ENCODE measurements around the gene RGL3. TPM values are rescaled to one million over a fixed set of nuclear protein-coding genes. Genes with fewer than 3 reads are reported as not detected.
"Not testable (repeated sequence)": the region's sequence is repeated elsewhere in the genome, so short reads cannot be mapped to it uniquely, and the experiment has no call there.

RGL3 gene
- total RNA-seq, 2 experiments from 2014 or later = not detected

- no peak overlapping the region for H3K4me3 Mint-ChIP-seq
- H3K4me1 Mint-ChIP-seq = peaks cover 34% of the 10 kb centered on the region
- H3K27me3 Mint-ChIP-seq = peaks cover 44% of the 10 kb centered on the region
- ChIA-PET CTCF (interaction anchor here (0.9 to 1.8 kb wide), 3 partner anchors 41 to 59 kb away, joined by 3 to 4 read pairs (median 3); no protein-coding TSS in a partner anchor), POLR2A (interaction anchor here (0.7 to 2.3 kb wide), 2 partner anchors 43 to 105 kb away, joined by 3 to 7 read pairs; partner anchors contain the start of gene ECSIT)
- no peak for DNase-seq
- no peaks in the 10 kb centered on the region for H3K9me3 Mint-ChIP-seq
- H3K27ac Mint-ChIP-seq = no peak overlapping the region
- no peaks in the 10 kb centered on the region for H3K36me3 Mint-ChIP-seq (ENCODE audit: low read depth)
Measured at GRCh38 chr19:11423791-11424181, 4.7 kb upstream of the RGL3 start.

GRCh38 chr19:11423164-11423790 lies 4.2 kb upstream of the RGL3 start:
- no peak overlapping the region for H3K27ac Mint-ChIP-seq
- ChIA-PET POLR2A (interaction anchor here (0.7 to 2.3 kb wide), 4 partner anchors 12 to 105 kb away, joined by 3 to 7 read pairs (median 4); partner anchors contain the start of genes ECSIT, ODAD3 and PRKCSH), CTCF (interaction anchor here (0.6 to 1.8 kb wide), 5 partner anchors 12 to 209 kb away, joined by 3 to 4 read pairs (median 4); partner anchors contain the start of genes ODAD3 and PRKCSH)
- H3K4me1 Mint-ChIP-seq = peaks cover 34% of the 10 kb centered on the region
- H3K27me3 Mint-ChIP-seq = peaks cover 49% of the 10 kb centered on the region
- no peak overlapping the region for H3K4me3 Mint-ChIP-seq
- no peaks in the 10 kb centered on the region for H3K9me3 Mint-ChIP-seq
- no peak for DNase-seq
- H3K36me3 Mint-ChIP-seq (ENCODE audit: low read depth) = no peaks in the 10 kb centered on the region

- Mint-ChIP-seq H3K4me1 (peaks cover 34% of the 10 kb centered on the region), H3K36me3 (ENCODE audit: low read depth) (no peaks in the 10 kb centered on the region), H3K4me3 (peak overlapping the region; percentile 58), H3K27me3 (peaks cover 56% of the 10 kb centered on the region), H3K27ac (no peak overlapping the region), H3K9me3 (no peaks in the 10 kb centered on the region)
- CTCF ChIA-PET = interaction anchor here (0.6 to 1.8 kb wide), 7 partner anchors 13 to 208 kb away, joined by 3 to 8 read pairs (median 4); partner anchors contain the start of genes ODAD3, PRKCSH and SWSAP1
- DNase-seq = peak; percentile 85
- POLR2A ChIA-PET = interaction anchor here (0.9 to 2.3 kb wide), 5 partner anchors 13 to 60 kb away, joined by 3 to 7 read pairs (median 4); partner anchors contain the start of genes ODAD3 and PRKCSH
Measured at GRCh38 chr19:11422163-11423065, 3.3 kb upstream of the RGL3 start.

- peaks cover 61% of the 10 kb centered on the region for H3K27me3 Mint-ChIP-seq
- CTCF ChIA-PET = interaction anchor here (0.8 to 1.8 kb wide), 5 partner anchors 34 to 47 kb away, joined by 3 to 8 read pairs (median 4); partner anchors contain the start of gene SWSAP1
Measured at GRCh38 chr19:11421371-11422098, 2.4 kb upstream of the RGL3 start.

GRCh38 chr19:11420429-11421370 lies 1.6 kb upstream of the RGL3 start:
- CTCF ChIA-PET = interaction anchor here (0.8 to 1.6 kb wide), 2 partner anchors 34 to 39 kb away, joined by 3 to 8 read pairs; no protein-coding TSS in a partner anchor
- Mint-ChIP-seq H3K9me3 (no peaks in the 10 kb centered on the region), H3K27ac (no peak overlapping the region), H3K4me1 (peaks cover 34% of the 10 kb centered on the region), H3K36me3 (ENCODE audit: low read depth) (no peaks in the 10 kb centered on the region), H3K4me3 (no peak overlapping the region), H3K27me3 (peaks cover 64% of the 10 kb centered on the region)
- POLR2A ChIA-PET = interaction anchor here (1.0 to 1.6 kb wide), 4 partner anchors 16 to 62 kb away, joined by 3 to 5 read pairs (median 4); no protein-coding TSS in a partner anchor
- DNase-seq = no peak

More at GRCh38 chr19:11421371-11422098, 2.4 kb upstream of the RGL3 start:
- Mint-ChIP-seq H3K27ac (no peak overlapping the region), H3K4me1 (peaks cover 34% of the 10 kb centered on the region), H3K36me3 (ENCODE audit: low read depth) (no peaks in the 10 kb centered on the region), H3K4me3 (peak overlapping the region; percentile 21), H3K9me3 (no peaks in the 10 kb centered on the region)
- POLR2A ChIA-PET = interaction anchor here (1.0 to 2.3 kb wide), 5 partner anchors 15 to 61 kb away, joined by 3 to 7 read pairs (median 4); no protein-coding TSS in a partner anchor
- peak; percentile 45 for DNase-seq

- Mint-ChIP-seq H3K4me3 (no peak overlapping the region), H3K36me3 (ENCODE audit: low read depth) (no peaks in the 10 kb centered on the region), H3K27ac (no peak overlapping the region), H3K9me3 (no peaks in the 10 kb centered on the region), H3K27me3 (peaks cover 57% of the 10 kb centered on the region), H3K4me1 (peaks cover 26% of the 10 kb centered on the region)
- DNase-seq = no peak
- ChIA-PET POLR2A (no interaction called here), CTCF (interaction anchor here (0.6 kb wide), 1 partner anchor 10 kb away, joined by 4 read pairs; no protein-coding TSS in a partner anchor)
Measured at GRCh38 chr19:11418094-11418548, 993 bp downstream of the RGL3 start.

GRCh38 chr19:11416346-11417052 lies 2.6 kb downstream of the RGL3 start:
- Mint-ChIP-seq H3K36me3 (ENCODE audit: low read depth) (no peaks in the 10 kb centered on the region), H3K27ac (no peak overlapping the region), H3K4me1 (peaks cover 11% of the 10 kb centered on the region), H3K4me3 (no peak overlapping the region), H3K9me3 (no peaks in the 10 kb centered on the region), H3K27me3 (peaks cover 44% of the 10 kb centered on the region)
- no peak for DNase-seq
- ChIA-PET POLR2A (no interaction called here), CTCF (no interaction called here)

- H3K4me1 Mint-ChIP-seq = no peaks in the 10 kb centered on the region
- no peak overlapping the region for H3K4me3 Mint-ChIP-seq
- ChIA-PET CTCF (no interaction called here), POLR2A (no interaction called here)
- H3K27me3 Mint-ChIP-seq = peaks cover 36% of the 10 kb centered on the region
- no peaks in the 10 kb centered on the region for H3K9me3 Mint-ChIP-seq
- no peak overlapping the region for H3K27ac Mint-ChIP-seq
- H3K36me3 Mint-ChIP-seq (ENCODE audit: low read depth) = no peaks in the 10 kb centered on the region
- no peak for DNase-seq
Measured at GRCh38 chr19:11414544-11414943, 4.6 kb downstream of the RGL3 start.

GRCh38 chr19:11410682-11411081 lies 8.4 kb downstream of the RGL3 start:
- no peak for DNase-seq
- POLR2A ChIA-PET = no interaction called here
- H3K4me1 Mint-ChIP-seq = no peaks in the 10 kb centered on the region
- no peak overlapping the region for H3K4me3 Mint-ChIP-seq
- H3K27me3 Mint-ChIP-seq = peaks cover 14% of the 10 kb centered on the region
- no peaks in the 10 kb centered on the region for H3K9me3 Mint-ChIP-seq
- H3K36me3 Mint-ChIP-seq (ENCODE audit: low read depth) = no peaks in the 10 kb centered on the region
- no peak overlapping the region for H3K27ac Mint-ChIP-seq
- CTCF ChIA-PET = interaction anchor here (2.2 kb wide), 1 partner anchor 29 kb away, joined by 7 read pairs; no protein-coding TSS in a partner anchor

- no peaks in the 10 kb centered on the region for H3K36me3 Mint-ChIP-seq (ENCODE audit: low read depth)
- no peak overlapping the region for H3K4me3 Mint-ChIP-seq
- no peak for DNase-seq
- ChIA-PET CTCF (interaction anchor here (2.1 kb wide), 1 partner anchor 28 kb away, joined by 9 read pairs; no protein-coding TSS in a partner anchor), POLR2A (no interaction called here)
- H3K9me3 Mint-ChIP-seq = no peaks in the 10 kb centered on the region
- H3K4me1 Mint-ChIP-seq = no peaks in the 10 kb centered on the region
- no peak overlapping the region for H3K27ac Mint-ChIP-seq
- peaks cover 10% of the 10 kb centered on the region for H3K27me3 Mint-ChIP-seq
Measured at GRCh38 chr19:11408591-11408990, 10.5 kb downstream of the RGL3 start.

GRCh38 chr19:11406703-11407236 lies 12.3 kb downstream of the RGL3 start:
- peaks cover 10% of the 10 kb centered on the region for H3K27me3 Mint-ChIP-seq
- POLR2A ChIA-PET; DNase-seq; H3K4me1 Mint-ChIP-seq; H3K36me3 Mint-ChIP-seq (ENCODE audit: low read depth); H3K27ac Mint-ChIP-seq; H3K4me3 Mint-ChIP-seq; H3K9me3 Mint-ChIP-seq: not testable (repeated sequence)
- CTCF ChIA-PET = interaction anchor here (0.6 to 2.1 kb wide), 4 partner anchors 26 to 1305 kb away, joined by 3 to 9 read pairs (median 4); no protein-coding TSS in a partner anchor
